Inflammatory macrophage treated with lipopolysaccharide for 4 hours (primary cell): ENCODE results near the gene TRAF2.

Experiments used
- DNase-seq: peaks from one replicate; pipeline ENCODE4 v3.0.0-alpha.2; 2020

TRAF2 gene

DNA sequence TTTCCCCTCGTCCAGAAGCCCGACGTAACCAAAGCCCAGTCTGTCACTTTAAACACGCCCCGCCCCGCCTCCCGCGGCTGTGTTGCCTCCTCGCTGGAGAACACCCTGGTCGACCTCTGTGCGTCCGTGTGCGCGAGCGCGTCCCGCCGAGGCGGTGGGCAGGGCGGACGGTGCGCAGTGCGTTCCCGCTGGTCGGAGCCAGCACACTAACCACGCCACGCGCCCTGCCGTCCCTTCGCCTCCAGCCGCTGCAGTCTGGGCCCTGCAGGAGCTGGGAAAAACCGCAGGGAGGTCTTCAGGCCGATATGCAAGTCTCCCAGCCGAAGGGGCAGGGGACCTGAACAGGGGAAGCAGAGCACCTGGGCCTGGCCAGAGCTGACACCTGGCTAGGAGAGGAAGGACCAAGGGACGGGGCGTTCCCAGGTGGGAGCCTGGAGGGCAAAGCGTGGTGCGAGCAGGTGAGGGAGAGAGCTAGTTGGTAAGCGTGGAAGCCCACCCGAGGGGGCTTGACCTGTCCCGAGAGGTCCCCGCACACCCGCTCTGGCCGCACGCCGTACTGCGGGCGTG lies 38.4 kb upstream of the TRAF2 start:
- DNase-seq = peak; percentile 88

DNA sequence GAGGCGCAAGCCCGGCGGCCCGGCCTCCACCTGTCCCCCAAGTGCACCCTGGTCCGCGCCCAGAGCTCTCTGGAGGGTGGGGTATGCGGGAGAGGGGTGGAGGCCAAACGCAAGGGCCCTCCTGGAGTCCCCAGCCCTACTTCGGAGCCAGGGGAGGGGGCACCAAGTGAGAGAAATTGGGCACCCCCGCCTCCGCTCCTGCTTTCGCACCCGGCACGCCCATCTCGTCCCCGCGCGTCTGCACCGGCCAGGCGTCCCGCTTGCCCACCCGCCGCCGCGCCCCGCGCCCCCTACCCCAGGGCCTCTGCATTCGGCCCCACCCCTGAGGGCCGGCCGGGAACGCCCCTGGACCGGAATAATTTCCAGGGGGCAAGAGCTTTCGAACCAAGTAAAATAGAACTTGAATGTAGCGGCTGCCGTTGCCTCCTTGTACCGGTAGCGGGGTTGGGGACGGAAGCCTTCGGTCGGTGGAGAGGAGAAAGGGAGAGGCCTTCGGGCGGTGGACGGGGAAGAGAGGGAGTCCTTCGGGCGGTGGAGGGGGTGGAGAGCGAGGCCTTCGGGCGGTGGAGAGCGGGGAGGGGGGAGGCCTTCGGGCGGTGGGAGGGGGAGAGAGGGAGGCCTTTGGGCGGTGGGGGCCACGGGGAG lies 37.8 kb upstream of the TRAF2 start:
- peak; percentile 35 for DNase-seq

DNA sequence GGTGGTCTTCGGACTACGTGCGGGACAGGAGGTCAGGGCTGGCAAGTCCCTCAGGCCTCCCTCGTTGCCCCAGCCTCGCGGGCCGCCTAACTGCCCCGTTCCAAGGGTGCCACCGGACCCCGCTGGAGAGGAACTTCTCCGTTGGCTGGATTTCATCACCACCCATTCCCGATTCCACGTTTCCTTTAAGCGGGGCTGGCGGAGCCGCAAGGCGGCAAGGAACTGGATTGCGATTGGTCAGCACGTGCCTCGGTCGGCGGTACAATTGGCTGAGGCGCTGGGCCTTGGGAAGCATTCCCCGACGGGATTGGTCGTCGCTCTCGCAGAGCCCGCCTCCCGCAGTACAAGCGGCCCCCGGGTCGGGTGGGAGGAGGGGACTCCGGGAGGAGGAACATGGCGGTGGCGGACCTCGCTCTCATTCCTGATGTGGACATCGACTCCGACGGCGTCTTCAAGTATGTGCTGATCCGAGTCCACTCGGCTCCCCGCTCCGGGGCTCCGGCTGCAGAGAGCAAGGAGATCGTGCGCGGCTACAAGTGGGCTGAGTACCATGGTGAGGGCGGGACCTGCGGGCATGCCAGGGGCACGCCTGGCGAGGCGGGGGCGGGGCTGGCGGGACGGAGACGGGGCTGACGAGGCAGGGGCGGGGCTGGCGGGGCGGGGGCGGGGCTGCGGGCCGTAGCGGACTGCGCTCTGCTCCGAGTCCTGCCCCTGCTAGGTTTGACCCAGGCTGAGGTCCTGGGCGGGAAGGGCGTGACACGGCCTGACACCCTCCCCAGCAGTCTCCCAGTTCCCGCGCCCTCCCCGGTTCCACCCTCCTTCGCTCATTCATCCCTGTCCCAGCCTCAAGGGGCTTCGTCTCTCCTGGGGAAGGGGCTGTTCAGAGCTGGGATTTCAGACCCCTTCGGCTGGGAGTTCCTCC lies 37.0 kb upstream of the TRAF2 start, which contains the start of gene PHPT1:
TSS of gene PHPT1 (plus strand) at position 372 of the 922 bp plus-strand sequence. CDS start at position 394, 22 bp downstream.
- peak; percentile 100 for DNase-seq

DNA sequence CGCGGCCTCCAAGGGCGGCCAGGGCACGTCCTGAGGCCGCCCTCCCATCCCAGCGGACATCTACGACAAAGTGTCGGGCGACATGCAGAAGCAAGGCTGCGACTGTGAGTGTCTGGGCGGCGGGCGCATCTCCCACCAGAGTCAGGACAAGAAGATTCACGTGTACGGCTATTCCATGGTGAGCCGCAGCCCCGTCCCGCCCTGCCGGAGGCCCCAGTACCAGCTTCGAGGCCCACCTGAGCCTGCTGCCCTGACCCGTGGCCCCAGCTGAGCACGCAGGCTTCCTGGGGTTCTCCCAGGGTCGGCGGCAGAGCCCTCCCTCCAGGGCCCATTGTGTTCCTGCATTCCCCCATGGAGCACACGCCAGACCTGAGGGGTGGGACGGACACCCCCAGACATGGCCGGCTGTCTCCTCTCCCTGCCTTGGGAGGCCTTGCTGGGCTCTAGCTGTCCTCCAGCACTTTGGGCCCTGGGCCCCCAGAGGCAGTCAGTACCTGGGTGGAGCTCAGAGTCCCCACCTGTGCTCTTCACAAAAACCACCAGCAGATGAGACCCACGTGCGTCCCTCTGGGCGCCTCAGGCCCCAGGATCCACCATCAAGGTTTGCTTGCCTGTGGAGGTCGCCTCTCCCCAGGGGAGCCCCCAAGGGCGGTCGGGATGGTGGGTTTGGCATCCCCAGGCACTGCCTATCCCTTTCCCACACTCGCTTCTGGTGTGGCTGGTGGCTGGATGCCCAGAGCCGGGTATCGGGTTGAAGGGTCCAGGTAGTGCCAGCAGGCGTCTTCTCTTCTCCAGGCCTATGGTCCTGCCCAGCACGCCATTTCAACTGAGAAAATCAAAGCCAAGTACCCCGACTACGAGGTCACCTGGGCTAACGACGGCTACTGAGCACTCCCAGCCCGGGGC lies 36.1 kb upstream of the TRAF2 start:
- no peak for DNase-seq

DNA sequence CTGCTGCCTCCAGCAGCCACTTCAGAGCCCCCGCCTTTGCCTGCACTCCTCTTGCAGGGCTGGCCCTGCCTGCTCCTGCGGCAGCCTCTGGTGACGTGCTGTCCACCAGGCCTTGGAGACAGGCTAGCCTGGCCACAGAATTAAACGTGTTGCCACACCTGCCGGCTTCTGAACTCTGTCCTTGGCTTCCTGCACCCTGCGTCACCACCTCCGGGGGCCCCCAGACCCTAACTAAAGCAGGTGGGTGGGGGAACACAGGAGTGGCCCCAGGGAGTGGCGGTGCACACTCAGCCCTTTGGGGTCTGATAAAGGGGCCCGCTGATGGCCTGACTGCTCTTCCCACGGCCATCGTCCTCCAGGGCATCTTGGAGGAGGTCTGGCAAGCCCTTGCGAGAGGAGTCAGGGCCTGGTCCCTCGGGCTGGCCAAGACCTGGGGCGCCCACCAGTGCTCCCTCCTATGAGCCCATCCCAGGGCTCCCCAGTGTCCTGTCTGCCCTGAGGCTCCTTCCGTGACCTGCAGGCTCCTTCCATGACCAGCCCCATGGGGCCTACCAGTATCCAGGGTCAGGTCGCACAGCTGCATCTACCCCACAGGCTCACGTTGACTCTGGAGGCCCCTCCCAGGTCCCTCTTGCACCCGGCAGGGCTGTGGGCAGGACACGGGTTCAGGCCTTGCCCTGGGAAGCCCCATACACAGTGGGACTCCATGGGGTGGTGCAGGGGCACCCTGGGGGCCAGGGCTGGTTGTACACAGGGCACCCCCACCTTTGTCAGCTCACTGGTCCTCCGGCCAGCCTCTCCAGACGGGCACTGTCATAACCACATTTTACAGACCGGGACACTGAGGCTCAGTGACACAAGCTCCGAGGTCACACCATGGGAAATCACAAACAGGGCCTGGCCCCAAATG lies 35.2 kb upstream of the TRAF2 start:
- no peak for DNase-seq

DNA sequence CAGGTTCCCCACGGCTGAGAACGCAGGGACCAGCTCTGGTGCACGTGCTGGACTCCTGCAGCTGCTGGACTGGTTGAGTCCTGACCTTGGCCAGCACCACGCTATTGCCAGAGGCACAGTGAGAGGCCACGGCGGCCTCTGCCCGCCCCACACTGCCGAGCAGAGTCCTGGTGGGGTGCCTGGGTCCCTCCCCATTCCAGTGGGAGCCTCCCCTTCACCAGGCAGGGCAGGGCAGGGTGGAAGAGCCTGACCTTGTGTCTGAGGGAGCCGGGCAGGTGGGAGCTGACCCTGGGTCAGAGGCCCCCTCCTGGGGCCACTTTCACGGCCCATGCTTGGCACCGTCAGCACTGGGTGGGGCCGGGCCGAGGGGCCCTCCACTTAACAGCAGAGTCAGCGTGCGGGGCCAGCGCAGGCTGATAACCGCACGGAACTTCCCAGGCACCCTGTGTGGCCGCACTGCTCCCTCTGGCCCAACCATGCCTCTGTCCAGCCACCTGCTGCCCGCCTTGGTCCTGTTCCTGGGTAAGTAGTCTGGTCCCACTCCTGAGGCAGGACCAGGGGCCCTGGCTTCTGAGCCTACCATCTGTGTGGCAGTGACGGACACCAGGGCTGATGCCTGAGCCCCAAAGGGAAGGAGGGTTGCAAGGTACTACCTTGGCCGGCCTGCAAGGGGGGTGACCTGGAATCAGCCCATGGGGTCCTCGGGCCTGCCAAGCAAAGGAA lies 34.2 kb upstream of the TRAF2 start, which contains the start of gene MAMDC4:
TSS of gene MAMDC4 (plus strand) at position 406 of the 723 bp plus-strand sequence. CDS start at position 477, 71 bp downstream.
- no peak for DNase-seq

DNA sequence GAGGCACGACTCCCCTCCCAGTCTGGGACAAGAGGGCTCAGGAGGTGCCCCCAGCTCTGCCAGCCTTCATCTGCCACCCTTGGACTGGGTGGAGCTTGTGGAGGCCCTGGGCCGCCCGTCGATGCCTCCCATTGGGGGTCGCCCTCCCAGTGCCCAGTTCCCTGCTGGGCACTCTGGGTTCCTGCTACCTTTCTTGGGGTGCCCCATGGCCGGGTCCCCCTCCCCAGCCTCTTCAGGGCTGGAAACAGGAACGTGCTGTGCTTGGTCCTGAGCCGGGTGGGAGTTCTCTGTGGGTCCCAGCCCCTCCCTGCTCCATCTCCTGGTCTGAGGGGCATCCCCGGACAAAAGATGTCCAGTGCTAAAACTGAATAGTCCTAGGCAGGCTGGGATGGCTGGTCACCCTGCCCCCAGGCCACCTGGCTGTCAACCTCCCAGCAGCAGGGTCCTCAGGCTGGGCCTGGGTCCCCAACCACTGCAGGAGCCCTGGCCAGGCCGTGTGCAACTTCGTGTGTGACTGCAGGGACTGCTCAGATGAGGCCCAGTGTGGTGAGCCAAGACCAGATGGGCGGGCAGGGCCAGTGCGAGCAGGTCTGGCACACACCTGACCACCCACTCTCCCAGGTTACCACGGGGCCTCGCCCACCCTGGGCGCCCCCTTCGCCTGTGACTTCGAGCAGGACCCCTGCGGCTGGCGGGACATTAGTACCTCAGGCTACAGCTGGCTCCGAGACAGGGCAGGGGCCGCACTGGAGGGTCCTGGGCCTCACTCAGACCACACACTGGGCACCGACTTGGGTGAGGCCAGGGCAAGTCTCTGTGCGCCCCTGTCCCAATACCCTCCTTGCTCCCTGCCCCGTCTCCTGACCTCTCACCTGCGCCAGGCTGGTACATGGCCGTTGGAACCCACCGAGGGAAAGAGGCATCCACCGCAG lies 33.4 kb upstream of the TRAF2 start:
- DNase-seq = no peak

DNA sequence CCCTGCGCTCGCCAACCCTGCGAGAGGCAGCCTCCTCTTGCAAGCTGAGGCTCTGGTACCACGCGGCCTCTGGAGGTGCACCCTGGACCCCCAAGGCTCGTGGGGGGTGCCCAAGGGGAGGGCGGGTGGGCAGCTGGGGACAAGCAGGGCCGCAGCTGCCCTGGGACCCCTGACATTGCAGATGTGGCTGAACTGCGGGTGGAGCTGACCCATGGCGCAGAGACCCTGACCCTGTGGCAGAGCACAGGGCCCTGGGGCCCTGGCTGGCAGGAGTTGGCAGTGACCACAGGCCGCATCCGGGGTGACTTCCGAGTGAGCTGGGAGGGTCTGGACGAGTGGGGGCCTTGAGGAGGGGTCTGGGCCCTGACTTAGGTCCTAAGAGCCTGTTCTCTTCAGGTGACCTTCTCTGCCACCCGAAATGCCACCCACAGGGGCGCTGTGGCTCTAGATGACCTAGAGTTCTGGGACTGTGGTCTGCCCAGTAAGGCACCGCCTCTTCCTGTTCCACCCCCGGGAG lies 32.7 kb upstream of the TRAF2 start:
- no peak for DNase-seq

DNA sequence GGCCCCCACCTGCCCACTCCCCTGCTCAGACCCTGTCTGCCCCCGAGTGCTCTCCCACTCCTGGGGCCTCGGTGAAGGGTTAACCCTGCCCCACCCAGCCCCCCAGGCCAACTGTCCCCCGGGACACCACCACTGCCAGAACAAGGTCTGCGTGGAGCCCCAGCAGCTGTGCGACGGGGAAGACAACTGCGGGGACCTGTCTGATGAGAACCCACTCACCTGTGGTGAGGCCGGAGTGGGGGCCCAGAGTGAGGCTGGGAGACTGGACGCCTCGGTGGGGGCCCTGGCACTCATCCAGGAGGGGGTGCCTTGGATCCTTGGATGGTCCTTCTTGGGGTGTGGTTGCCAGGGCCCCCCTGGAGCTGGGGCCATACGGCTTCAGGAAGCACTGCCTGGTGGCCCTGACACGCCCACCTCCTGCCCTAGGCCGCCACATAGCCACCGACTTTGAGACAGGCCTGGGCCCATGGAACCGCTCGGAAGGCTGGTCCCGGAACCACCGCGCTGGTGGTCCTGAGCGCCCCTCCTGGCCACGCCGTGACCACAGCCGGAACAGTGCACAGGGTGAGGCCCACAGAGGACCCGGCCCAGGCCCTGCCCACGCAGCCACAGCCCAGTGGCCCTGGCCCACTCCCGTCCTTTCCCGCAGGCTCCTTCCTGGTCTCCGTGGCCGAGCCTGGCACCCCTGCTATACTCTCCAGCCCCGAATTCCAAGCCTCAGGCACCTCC lies 32.0 kb upstream of the TRAF2 start:
- DNase-seq = no peak

DNA sequence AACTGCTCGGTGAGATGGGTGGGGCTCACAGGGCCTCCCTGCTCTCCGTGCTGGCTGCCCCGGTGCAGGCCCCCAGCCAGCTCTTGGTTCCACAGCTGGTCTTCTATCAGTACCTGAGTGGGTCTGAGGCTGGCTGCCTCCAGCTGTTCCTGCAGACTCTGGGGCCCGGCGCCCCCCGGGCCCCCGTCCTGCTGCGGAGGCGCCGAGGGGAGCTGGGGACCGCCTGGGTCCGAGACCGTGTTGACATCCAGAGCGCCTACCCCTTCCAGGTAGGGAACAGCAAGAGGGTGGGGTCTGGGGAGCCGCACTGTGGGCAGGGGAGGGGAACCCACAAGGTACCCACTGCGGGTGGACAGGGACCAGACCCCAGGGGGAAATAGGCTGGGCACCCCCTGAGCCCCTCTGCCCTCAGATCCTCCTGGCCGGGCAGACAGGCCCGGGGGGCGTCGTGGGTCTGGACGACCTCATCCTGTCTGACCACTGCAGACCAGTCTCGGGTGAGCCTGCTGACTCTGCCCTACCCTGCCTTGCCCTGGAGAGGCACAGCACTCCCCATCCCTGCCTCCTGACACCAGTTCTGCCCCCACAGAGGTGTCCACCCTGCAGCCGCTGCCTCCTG lies 31.4 kb upstream of the TRAF2 start:
- no peak for DNase-seq

DNA sequence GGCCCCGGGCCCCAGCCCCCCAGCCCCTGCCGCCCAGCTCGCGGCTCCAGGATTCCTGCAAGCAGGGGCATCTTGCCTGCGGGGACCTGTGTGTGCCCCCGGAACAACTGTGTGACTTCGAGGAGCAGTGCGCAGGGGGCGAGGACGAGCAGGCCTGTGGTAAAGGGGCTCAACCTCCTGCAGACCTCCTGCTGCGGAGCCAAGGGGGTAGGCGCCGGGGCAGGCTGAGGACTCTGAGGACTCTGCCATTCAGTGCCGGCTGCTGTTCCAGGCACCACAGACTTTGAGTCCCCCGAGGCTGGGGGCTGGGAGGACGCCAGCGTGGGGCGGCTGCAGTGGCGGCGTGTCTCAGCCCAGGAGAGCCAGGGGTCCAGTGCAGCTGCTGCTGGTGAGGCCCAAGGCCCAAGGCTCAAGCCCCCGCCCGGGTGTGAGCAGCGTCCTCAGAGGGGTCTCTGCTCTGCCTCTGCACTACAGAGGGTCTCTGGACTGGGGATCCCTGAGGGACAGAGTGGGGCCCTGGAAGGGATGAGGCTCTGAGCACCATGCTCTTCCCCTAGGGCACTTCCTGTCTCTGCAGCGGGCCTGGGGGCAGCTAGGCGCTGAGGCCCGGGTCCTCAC lies 30.7 kb upstream of the TRAF2 start:
- DNase-seq = no peak

DNA sequence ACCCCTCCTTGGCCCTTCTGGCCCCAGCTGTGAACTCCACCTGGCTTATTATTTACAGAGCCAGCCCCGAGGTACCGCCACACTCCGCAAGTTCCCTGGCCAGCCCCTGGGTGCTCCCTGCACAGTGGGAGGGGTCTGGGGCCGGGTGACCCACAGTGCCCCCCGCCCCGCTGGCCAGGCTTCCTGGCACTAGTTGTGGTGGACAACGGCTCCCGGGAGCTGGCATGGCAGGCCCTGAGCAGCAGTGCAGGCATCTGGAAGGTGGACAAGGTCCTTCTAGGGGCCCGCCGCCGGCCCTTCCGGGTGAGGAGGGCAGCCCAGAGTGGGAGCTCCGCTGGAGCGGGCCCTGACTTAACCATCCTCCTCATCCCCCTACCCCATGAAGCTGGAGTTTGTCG lies 30.2 kb upstream of the TRAF2 start:
- no peak for DNase-seq

DNA sequence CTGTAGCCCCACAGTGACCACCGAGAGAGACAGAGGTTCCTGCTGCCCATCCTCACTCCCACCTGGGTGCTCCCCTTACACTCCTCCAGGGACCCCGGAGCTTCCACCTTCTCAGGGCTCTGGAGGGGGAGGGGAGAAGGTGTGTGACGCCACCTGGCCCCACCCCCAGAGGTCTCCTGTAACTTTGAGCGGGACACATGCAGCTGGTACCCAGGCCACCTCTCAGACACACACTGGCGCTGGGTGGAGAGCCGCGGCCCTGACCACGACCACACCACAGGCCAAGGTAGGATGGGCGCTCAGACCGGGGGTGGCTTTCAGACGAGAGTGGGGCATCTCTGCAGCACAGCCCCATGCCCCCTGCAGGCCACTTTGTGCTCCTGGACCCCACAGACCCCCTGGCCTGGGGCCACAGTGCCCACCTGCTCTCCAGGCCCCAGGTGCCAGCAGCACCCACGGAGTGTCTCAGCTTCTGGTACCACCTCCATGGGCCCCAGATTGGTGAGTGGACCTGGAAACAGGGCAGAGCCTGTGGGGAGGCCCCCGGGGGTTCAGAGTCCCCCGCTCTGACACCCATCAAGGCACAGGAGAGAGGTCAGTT lies 29.7 kb upstream of the TRAF2 start:
- no peak for DNase-seq

DNA sequence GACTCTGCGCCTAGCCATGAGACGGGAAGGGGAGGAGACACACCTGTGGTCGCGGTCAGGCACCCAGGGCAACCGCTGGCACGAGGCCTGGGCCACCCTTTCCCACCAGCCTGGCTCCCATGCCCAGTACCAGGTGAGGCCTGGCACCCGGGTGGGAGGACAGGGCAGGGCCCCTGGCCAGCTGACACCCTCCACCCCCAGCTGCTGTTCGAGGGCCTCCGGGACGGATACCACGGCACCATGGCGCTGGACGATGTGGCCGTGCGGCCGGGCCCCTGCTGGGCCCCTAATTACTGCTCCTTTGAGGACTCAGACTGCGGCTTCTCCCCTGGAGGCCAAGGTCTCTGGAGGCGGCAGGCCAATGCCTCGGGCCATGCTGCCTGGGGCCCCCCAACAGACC lies 29.1 kb upstream of the TRAF2 start:
- DNase-seq = no peak

DNA sequence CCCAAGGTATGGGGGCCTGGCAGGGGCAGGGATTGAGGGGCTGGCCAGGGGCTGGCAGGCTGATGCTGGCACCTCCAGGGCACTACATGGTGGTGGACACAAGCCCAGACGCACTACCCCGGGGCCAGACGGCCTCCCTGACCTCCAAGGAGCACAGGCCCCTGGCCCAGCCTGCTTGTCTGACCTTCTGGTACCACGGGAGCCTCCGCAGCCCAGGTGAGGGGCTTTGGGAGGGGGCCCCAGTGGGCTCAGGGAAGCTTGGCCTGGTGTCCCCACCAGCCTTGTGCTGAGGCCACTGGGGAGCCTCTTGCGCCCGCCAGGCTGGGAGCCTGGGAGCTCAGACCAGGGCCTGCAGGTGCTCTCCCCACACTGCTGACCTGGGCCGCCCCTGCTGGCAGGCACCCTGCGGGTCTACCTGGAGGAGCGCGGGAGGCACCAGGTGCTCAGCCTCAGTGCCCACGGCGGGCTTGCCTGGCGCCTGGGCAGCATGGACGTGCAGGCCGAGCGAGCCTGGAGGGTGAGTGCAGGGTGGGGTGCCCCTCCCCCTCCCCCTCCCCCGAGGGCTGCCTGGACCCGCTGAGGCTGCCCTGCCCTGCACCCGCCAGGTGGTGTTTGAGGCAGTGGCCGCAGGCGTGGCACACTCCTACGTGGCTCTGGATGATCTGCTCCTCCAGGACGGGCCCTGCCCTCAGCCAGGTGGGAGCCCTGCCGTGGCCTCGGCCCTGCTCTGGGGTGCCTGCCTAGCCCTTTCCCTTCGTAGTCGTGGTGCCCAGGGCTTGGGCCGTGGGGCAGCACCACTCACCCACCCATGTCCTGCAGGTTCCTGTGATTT lies 28.5 kb upstream of the TRAF2 start:
- no peak for DNase-seq

DNA sequence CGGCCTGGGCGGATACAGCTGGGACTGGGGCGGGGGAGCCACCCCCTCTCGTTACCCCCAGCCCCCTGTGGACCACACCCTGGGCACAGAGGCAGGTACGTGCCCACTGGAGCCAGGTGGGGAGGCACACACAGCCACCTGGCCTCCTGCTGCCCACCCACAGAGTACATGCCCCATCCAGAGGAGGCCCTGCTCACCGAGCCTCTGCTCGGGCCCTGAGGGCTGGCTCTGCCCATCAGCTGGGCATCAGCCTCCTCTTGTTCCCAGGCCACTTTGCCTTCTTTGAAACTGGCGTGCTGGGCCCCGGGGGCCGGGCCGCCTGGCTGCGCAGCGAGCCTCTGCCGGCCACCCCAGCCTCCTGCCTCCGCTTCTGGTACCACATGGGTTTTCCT lies 27.9 kb upstream of the TRAF2 start:
- DNase-seq = no peak
